Measurements from ENCODE around the gene ADAMTS17. TPM values are rescaled to one million over a fixed set of nuclear protein-coding genes. Genes with fewer than 3 reads are reported as not detected.
A peak's percentile ranks its signal among the peaks of the same experiment; 100 is the strongest.
"Not testable (repeated sequence)": the region's sequence is repeated elsewhere in the genome, so short reads cannot be mapped to it uniquely, and the experiment has no call there.

Gene ADAMTS17
- total RNA-seq, 6 experiments from 2014 or later, result 14.6 to 34.7 (median 24.2) TPM

DNA sequence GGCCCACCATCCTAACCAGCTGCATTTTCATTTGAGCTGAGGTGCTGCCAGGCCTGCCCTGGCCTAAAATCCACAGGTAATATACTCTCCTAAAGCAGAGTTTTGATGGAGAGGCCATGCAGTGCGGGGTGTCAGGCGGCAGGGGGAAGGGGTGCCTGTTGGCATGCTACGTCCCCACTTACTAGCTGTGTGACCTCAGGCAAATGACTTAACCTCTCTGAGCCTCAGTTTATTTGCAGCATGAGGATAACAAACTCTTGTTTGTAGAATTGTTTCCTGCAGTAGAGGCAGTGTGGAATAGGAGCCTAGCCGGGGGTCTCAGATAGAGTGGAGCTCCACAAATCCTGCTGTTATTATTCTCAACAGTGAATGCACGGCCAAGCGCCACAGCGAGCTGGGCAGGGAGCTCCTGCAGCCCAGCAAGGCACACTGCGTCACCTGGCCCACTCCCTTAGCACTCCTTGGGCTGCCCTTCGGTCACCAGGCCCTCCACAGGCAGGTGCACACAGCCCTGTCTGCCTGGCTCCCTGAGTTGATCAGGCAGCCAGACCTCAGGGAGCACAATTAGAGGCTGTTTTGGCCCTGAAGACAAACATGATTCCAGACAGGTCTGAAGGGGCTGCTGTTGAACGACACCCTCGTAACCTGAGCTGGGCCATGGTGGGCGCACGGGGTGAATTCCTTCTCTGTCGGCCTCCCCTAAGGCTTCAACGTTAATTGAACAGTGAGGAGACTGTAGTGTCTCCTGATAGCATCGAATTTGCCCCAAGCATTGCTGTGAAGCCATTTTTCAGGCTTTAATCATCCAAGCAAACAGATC lies 359.7 kb downstream of the ADAMTS17 start:
- no peak overlapping the region for H3K4me3 ChIP-seq
- H3K36me3 ChIP-seq, result no peaks in the 10 kb centered on the region
- H3K4me1 ChIP-seq, result no peaks in the 10 kb centered on the region
- intact Hi-C loops (cut with DNase I), result no loop called here
- 82% methylated on average over 9 of the region's 16 CpGs for WGBS (ENCODE audit: insufficient coverage, low coverage, low lambda C conversion rate, missing lambda C conversion rate)
- H3K27me3 ChIP-seq, result no peaks in the 10 kb centered on the region
- no peak overlapping the region for H3K27ac ChIP-seq
- TF ChIP-seq, protein P1, sequence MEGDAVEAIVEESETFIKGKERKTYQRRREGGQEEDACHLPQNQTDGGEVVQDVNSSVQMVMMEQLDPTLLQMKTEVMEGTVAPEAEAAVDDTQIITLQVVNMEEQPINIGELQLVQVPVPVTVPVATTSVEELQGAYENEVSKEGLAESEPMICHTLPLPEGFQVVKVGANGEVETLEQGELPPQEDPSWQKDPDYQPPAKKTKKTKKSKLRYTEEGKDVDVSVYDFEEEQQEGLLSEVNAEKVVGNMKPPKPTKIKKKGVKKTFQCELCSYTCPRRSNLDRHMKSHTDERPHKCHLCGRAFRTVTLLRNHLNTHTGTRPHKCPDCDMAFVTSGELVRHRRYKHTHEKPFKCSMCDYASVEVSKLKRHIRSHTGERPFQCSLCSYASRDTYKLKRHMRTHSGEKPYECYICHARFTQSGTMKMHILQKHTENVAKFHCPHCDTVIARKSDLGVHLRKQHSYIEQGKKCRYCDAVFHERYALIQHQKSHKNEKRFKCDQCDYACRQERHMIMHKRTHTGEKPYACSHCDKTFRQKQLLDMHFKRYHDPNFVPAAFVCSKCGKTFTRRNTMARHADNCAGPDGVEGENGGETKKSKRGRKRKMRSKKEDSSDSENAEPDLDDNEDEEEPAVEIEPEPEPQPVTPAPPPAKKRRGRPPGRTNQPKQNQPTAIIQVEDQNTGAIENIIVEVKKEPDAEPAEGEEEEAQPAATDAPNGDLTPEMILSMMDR (IDR thresholded peaks at IDR 0.05), result no peak
- TF ChIP-seq POLR2A (IDR thresholded peaks at IDR 0.05), result no peak
- no peak for DNase-seq
- H3K9me3 ChIP-seq, result no peaks in the 10 kb centered on the region
- no peak for ATAC-seq

DNA sequence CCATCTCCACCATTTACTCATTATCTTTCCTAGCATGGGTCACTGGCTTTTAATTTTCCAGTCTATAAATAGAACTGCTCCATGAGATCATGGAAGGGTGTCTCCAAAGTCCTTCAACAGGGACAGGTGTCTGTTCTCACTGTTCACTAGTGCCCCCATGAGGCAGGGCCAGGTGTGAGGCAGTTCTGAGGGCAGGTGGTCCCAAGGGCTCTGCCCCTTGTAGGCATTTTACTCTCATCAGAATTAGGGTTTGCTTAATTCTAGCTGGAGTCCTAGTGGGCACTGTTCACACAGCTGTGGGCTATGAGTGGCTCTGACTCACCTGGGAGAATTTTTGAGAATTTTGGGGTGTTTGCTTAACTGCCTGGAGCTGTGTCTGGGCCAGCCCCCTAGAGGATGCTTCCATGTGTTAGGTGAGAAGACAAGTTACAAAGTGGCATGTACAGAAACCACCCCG lies 360.6 kb downstream of the ADAMTS17 start:
- Histone ChIP-seq H3K27me3 (no peaks in the 10 kb centered on the region), H3K4me3 (no peak overlapping the region), H3K27ac (no peak overlapping the region), H3K9me3 (no peaks in the 10 kb centered on the region), H3K4me1 (no peaks in the 10 kb centered on the region), H3K36me3 (no peaks in the 10 kb centered on the region)
- intact Hi-C loops (cut with DNase I), result no loop called here
- ATAC-seq (no peak), DNase-seq (peak in 1 of 3 donors; percentile 14)
- WGBS (ENCODE audit: insufficient coverage, low coverage, low lambda C conversion rate, missing lambda C conversion rate), result 71% methylated on average over 1 of the region's 1 CpG
- no peak for TF ChIP-seq POLR2A (IDR thresholded peaks at IDR 0.05)
- TF ChIP-seq, protein P1 (IDR thresholded peaks at IDR 0.05), result no peak

DNA sequence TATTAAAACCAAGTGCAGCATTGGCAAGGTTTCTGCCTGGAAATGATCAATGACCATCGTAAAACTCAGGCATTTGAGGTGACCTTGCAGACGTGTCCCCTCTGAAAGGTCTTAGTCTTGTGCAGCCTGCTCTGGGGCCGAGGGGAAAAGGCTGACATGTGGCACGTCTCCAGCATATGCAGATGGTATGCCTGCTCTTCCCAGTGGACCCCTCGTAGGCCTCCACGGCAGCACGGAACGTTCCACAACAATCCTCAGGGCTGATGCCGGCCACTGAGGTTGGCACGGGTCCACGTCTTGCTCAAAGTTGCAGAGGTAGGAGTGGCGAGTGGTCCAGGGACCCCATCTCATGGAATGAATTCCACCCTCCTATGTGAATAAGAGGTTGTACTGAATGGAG lies 361.0 kb downstream of the ADAMTS17 start:
- WGBS (ENCODE audit: insufficient coverage, low coverage, low lambda C conversion rate, missing lambda C conversion rate), result 55% methylated on average over 4 of the region's 12 CpGs
- no peak overlapping the region for H3K4me3 ChIP-seq
- H3K4me1 ChIP-seq, result no peaks in the 10 kb centered on the region
- no peaks in the 10 kb centered on the region for H3K36me3 ChIP-seq
- H3K27me3 ChIP-seq, result no peaks in the 10 kb centered on the region
- no peak for ATAC-seq
- no peak for TF ChIP-seq POLR2A (IDR thresholded peaks at IDR 0.05)
- TF ChIP-seq, protein P1 (IDR thresholded peaks at IDR 0.05), result no peak
- DNase-seq, result peak in 1 of 3 donors; percentile 25
- no peak overlapping the region for H3K27ac ChIP-seq
- H3K9me3 ChIP-seq, result no peaks in the 10 kb centered on the region
- intact Hi-C loops (cut with DNase I), result no loop called here

DNA sequence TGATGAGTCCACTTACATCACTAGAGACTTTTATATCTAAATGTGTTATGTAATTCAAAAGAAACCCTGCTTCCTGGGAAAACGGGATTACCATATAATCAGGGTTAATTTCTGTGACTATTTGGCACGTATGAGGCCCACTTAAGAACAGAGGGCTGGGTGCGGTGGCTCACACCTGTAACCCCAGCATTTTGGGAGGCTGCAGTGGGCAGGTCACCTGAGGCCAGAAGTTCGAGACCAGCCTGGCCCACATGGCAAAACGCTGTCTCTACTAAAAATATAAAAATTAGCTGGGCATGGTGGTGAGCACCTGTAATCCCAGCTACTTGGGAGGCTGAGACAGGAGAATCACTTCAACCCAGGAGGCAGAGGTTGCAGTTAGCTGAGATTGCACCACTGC lies 361.9 kb downstream of the ADAMTS17 start:
- intact Hi-C loops (cut with DNase I); H3K27ac ChIP-seq; ATAC-seq; H3K36me3 ChIP-seq; H3K9me3 ChIP-seq; H3K27me3 ChIP-seq; H3K4me3 ChIP-seq; H3K4me1 ChIP-seq: not testable (repeated sequence)
- DNase-seq, result peak in 1 of 3 donors; percentile 32
- WGBS (ENCODE audit: insufficient coverage, low coverage, low lambda C conversion rate, missing lambda C conversion rate), result 92% methylated on average over 2 of the region's 5 CpGs

DNA sequence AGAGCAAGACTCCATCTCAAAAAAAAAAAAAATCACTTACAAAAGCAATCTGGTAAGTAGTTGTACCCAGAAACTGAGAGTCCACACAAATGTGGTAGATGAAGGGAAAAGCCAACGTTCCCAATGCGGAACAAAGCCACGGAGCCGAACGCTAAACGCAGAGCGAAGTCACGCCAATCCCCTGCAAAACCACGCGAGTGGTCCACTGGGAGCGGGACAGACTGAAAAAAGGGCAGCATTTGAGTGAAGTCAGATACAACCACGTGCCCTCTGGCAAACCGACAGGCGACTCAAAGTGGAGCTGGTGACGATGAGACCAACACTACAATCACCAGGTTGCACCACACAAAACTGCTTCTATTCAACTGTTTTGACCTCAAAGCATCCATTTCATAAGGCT lies 362.4 kb downstream of the ADAMTS17 start:
- Histone ChIP-seq H3K36me3 (no peaks in the 10 kb centered on the region), H3K4me1 (no peaks in the 10 kb centered on the region), H3K4me3 (no peak overlapping the region), H3K27ac (no peak overlapping the region), H3K9me3 (no peaks in the 10 kb centered on the region), H3K27me3 (no peaks in the 10 kb centered on the region)
- ATAC-seq, result no peak
- DNase-seq, result peak in 1 of 3 donors; percentile 11
- 92% methylated on average over 12 of the region's 15 CpGs for WGBS (ENCODE audit: insufficient coverage, low coverage, low lambda C conversion rate, missing lambda C conversion rate)
- TF ChIP-seq, protein P1 (IDR thresholded peaks at IDR 0.05), result no peak
- TF ChIP-seq POLR2A (IDR thresholded peaks at IDR 0.05), result no peak
- intact Hi-C loops (cut with DNase I), result no loop called here

Data from right lobe of liver (tissue), 6 donors.